Measurements from ENCODE around the gene NELFCD. TPM values are rescaled to one million over a fixed set of nuclear protein-coding genes. Genes with fewer than 3 reads are reported as not detected.
"Not testable (repeated sequence)": the region's sequence is repeated elsewhere in the genome, so short reads cannot be mapped to it uniquely, and the experiment has no call there.

NELFCD gene
- total RNA-seq = 81.2 and 82.8 TPM in 2 replicates

GRCh38 chr20:58980711-58981627 is at the start of gene NELFCD:
NELFCD (plus strand) TSS chr20:58981256; CDS start chr20:58981310, 54 bp downstream.
- intact Hi-C loops (cut with micrococcal nuclease) = loop anchor here (1.0 to 2.0 kb wide), 5 partner anchors 26 to 330 kb away; partner anchors contain the start of genes ATP5F1E, CTSZ, PRELID3B and STX16

GRCh38 chr20:58932170-58932569 is 48.9 kb upstream of the NELFCD start:
- intact Hi-C loops (cut with micrococcal nuclease) = no loop called here

- intact Hi-C loops (cut with micrococcal nuclease) = no loop called here
These were observed 43.0 kb upstream of the NELFCD start for GRCh38 chr20:58938078-58938477.

- intact Hi-C loops (cut with micrococcal nuclease) = no loop called here
These were observed 42.5 kb upstream of the NELFCD start for GRCh38 chr20:58938541-58938940.

- intact Hi-C loops (cut with micrococcal nuclease) = no loop called here
These were observed 39.6 kb upstream of the NELFCD start for GRCh38 chr20:58941471-58941870.

GRCh38 chr20:58942549-58942948 is 38.5 kb upstream of the NELFCD start:
- intact Hi-C loops (cut with micrococcal nuclease) = no loop called here

GRCh38 chr20:58944610-58945009 is 36.4 kb upstream of the NELFCD start:
- intact Hi-C loops (cut with micrococcal nuclease) = no loop called here

- intact Hi-C loops (cut with micrococcal nuclease) = no loop called here
These were observed 35.0 kb upstream of the NELFCD start for GRCh38 chr20:58945965-58946631.

GRCh38 chr20:58947797-58948388 is 33.2 kb upstream of the NELFCD start:
- intact Hi-C loops (cut with micrococcal nuclease) = not testable (repeated sequence)

GRCh38 chr20:58950603-58951002 is 30.5 kb upstream of the NELFCD start:
- intact Hi-C loops (cut with micrococcal nuclease) = no loop called here

- intact Hi-C loops (cut with micrococcal nuclease) = no loop called here
These were observed 28.0 kb upstream of the NELFCD start for GRCh38 chr20:58953050-58953449.

- intact Hi-C loops (cut with micrococcal nuclease) = no loop called here
These were observed 25.0 kb upstream of the NELFCD start for GRCh38 chr20:58956078-58956477.

GRCh38 chr20:58959652-58960051 is 21.4 kb upstream of the NELFCD start:
- intact Hi-C loops (cut with micrococcal nuclease) = no loop called here

- intact Hi-C loops (cut with micrococcal nuclease) = no loop called here
These were observed 17.9 kb upstream of the NELFCD start for GRCh38 chr20:58963060-58963584.

- intact Hi-C loops (cut with micrococcal nuclease) = not testable (repeated sequence)
These were observed 17.1 kb upstream of the NELFCD start for GRCh38 chr20:58963922-58964321.

GRCh38 chr20:58965270-58966064 is 15.6 kb upstream of the NELFCD start:
- intact Hi-C loops (cut with micrococcal nuclease) = no loop called here

- intact Hi-C loops (cut with micrococcal nuclease) = no loop called here
These were observed 13.2 kb upstream of the NELFCD start for GRCh38 chr20:58967652-58968429.

GRCh38 chr20:58969439-58969838 is 11.6 kb upstream of the NELFCD start:
- intact Hi-C loops (cut with micrococcal nuclease) = no loop called here

- intact Hi-C loops (cut with micrococcal nuclease) = no loop called here
These were observed 10.9 kb upstream of the NELFCD start for GRCh38 chr20:58970146-58970545.

- intact Hi-C loops (cut with micrococcal nuclease) = no loop called here
These were observed 9.6 kb upstream of the NELFCD start for GRCh38 chr20:58971429-58971828.
